Measurements from ENCODE around the gene SCIN.

DNA sequence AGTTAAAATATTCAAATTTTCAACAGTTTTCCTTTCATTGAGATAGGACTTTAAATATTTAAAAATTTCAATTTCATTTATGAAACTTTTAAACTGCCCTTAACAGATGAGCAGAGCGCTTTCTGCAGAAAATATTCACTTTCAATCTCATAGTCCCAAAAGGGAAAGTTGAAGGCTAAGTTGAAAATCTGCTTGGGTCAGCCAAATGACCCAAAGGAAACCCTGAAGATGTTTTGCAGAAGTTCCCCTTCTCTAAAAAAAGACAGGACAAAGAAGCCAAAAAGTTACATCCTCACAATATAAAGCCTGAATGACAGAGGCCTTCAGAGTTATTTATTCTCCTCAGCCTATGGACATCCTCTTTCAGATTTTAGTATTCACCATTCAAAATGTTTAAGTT lies 17.6 kb upstream of the SCIN start:
- TF ChIP-seq CTCF (IDR thresholded peaks at IDR 0.05; ENCODE audit: control extremely low read depth in 1 of 3, insufficient read depth in 1 of 3, low read depth in 1 of 3, low read length in 3 of 3) (no peak), POLR2AphosphoS5 (IDR thresholded peaks at IDR 0.05; ENCODE audit: low read depth, low read length) (no peak), CHD2 (IDR thresholded peaks at IDR 0.05; ENCODE audit: low read length) (no peak), EGR1 (IDR thresholded peaks at IDR 0.05; ENCODE audit: borderline replicate concordance, low read depth, low read length) (no peak), POLR2A (IDR thresholded peaks at IDR 0.05; ENCODE audit: control extremely low read depth in 1 of 2, low read depth in 2 of 2, low read length in 2 of 2) (no peak), ATF2 (IDR thresholded peaks at IDR 0.05; ENCODE audit: low read length) (no peak), RNF2 (IDR thresholded peaks at IDR 0.05; ENCODE audit: borderline replicate concordance, low read depth, low read length, missing control alignments, poor library complexity, severe bottlenecking) (no peak), SRF (IDR thresholded peaks at IDR 0.05; ENCODE audit: low read depth, low read length) (no peak), YY1 (IDR thresholded peaks at IDR 0.05; ENCODE audit: low read depth, low read length) (no peak), BRCA1 (IDR thresholded peaks at IDR 0.05; ENCODE audit: low read depth, low read length) (no peak), EZH2 (IDR thresholded peaks at IDR 0.05; ENCODE audit: low read depth, low read length, severe bottlenecking) (no peak), EP300 (IDR thresholded peaks at IDR 0.05; ENCODE audit: borderline replicate concordance in 1 of 2, low read depth in 2 of 2, low read length in 2 of 2) (no peak), ZNF274 (IDR thresholded peaks at IDR 0.05; ENCODE audit: borderline replicate concordance, extremely low read depth, low read length) (no peak)
- TF ChIP-seq, protein P1, sequence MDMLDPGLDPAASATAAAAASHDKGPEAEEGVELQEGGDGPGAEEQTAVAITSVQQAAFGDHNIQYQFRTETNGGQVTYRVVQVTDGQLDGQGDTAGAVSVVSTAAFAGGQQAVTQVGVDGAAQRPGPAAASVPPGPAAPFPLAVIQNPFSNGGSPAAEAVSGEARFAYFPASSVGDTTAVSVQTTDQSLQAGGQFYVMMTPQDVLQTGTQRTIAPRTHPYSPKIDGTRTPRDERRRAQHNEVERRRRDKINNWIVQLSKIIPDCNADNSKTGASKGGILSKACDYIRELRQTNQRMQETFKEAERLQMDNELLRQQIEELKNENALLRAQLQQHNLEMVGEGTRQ (IDR thresholded peaks at IDR 0.05; ENCODE audit: low read length), result no peak
